GM12892 (cell line): ENCODE measurements around the gene GTF2I.

Experiments
- POLR2A ChIP-seq: IDR thresholded peaks from 2 replicates; pipeline ENCODE4 v1.6.1; 2011; ENCODE audit warnings: low read depth, low read length, control low read depth
- POLR2AphosphoS5 ChIP-seq: IDR thresholded peaks from 2 replicates; pipeline ENCODE4 v1.6.1; 2011; ENCODE audit warnings: low read depth, low read length, control low read depth

GRCh38 chr7:74658178-74659004 is 873 bp downstream of the GTF2I start:
- TF ChIP-seq POLR2A = no peak
- TF ChIP-seq POLR2AphosphoS5 = no peak
